IMR-90 (cell line): Measurements from ENCODE around the gene MAFG. TPM values are rescaled to one million over a fixed set of nuclear protein-coding genes. Genes with fewer than 3 reads are reported as not detected.

Experiments used
- ATAC-seq: fragments of 200-7000 bp; cut with Tn5 transposase; 2 replicates; pipeline ENCODE4 v1.9.1; 2020; ENCODE audit warnings: low read depth, mild to moderate bottlenecking, moderate library complexity
- BruUV-seq: library from RNA; stranded (reverse); fragments of 400-500 nt; replicated peaks from 2 replicates; lab custom pipeline; 2021; lab: Mats Ljungman, UMichigan
- CTCF ChIA-PET: fragments of 300-600 bp; formaldehyde crosslinking; extraction: SDS; loops from one replicate; lab custom pipeline; 2021; ENCODE audit warnings: antibody characterized with exemption; lab: Yijun Ruan, JAX
- POLR2A ChIA-PET: fragments of 300-600 bp; sonication (Branson Sonifier 250); formaldehyde crosslinking; loops from one replicate; lab custom pipeline; 2022; ENCODE audit warnings: antibody characterized with exemption; ENCODE audit not compliant: unreplicated experiment; lab: Charles Lee
- DNase-seq: peaks from one replicate; pipeline ENCODE4 v3.0.0; 2013
- H2AFZ ChIP-seq: replicated peaks from 2 replicates; pipeline ENCODE3; 2013; ENCODE audit warnings: low read length, mild to moderate bottlenecking; ENCODE audit not compliant: poor library complexity
- H2AK5ac ChIP-seq: 2 replicates; pipeline ENCODE4 v1.6.1; 2013; ENCODE audit warnings: low read depth, low read length, inconsistent platforms
- H2AK9ac ChIP-seq: replicated peaks from 2 replicates; pipeline ENCODE3; 2013; ENCODE audit warnings: mild to moderate bottlenecking, low read depth, low read length, moderate library complexity; ENCODE audit not compliant: poor library complexity
- H2BK120ac ChIP-seq: 2 replicates; pipeline ENCODE4 v1.6.1; 2013; ENCODE audit warnings: low read depth, low read length, inconsistent platforms
- H2BK15ac ChIP-seq: 3 replicates; pipeline ENCODE4 v1.6.1; 2013; ENCODE audit warnings: low read depth, low read length, inconsistent platforms
- H2BK20ac ChIP-seq: 2 replicates; pipeline ENCODE4 v1.6.1; 2013; ENCODE audit warnings: low read depth, mild to moderate bottlenecking, inconsistent platforms, low read length, moderate library complexity
- H2BK5ac ChIP-seq: 2 replicates; pipeline ENCODE4 v1.6.1; 2013; ENCODE audit warnings: mild to moderate bottlenecking, low read depth, low read length, inconsistent platforms; ENCODE audit not compliant: poor library complexity, severe bottlenecking
- H3K14ac ChIP-seq: replicated peaks from 2 replicates; pipeline ENCODE4 v1.6.1; 2013; ENCODE audit warnings: low read depth, low read length, inconsistent platforms
- H3K18ac ChIP-seq: 2 replicates; pipeline ENCODE4 v1.6.1; 2013; ENCODE audit warnings: low read depth, low read length, control low read depth
- H3K23ac ChIP-seq: 2 replicates; pipeline ENCODE4 v1.6.1; 2013; ENCODE audit warnings: low read depth, low read length, inconsistent platforms
- H3K27ac ChIP-seq: 2 replicates; pipeline ENCODE4 v1.5.1; 2013; ENCODE audit warnings: mild to moderate bottlenecking, control low read depth, low read length; ENCODE audit not compliant: insufficient read depth
- H3K27me3 ChIP-seq: 2 replicates; pipeline ENCODE4 v1.6.1; 2013; ENCODE audit warnings: low read length; ENCODE audit not compliant: control insufficient read depth, insufficient read depth
- H3K36me3 ChIP-seq: 2 replicates; pipeline ENCODE4 v1.6.1; 2013; ENCODE audit warnings: low read length, mixed read lengths; ENCODE audit not compliant: control insufficient read depth, insufficient read depth
- H3K4ac ChIP-seq: 2 replicates; pipeline ENCODE4 v1.6.1; 2013; ENCODE audit warnings: low read depth, low read length, inconsistent platforms
- H3K4me1 ChIP-seq: 2 replicates; pipeline ENCODE4 v1.6.1; 2013; ENCODE audit warnings: low read length, mixed read lengths; ENCODE audit not compliant: control insufficient read depth, insufficient read depth
- H3K4me2 ChIP-seq: 2 replicates; pipeline ENCODE4 v1.6.1; 2013; ENCODE audit warnings: low read depth, mild to moderate bottlenecking, control low read depth, low read length, moderate library complexity
- H3K4me3 ChIP-seq: 2 replicates; pipeline ENCODE4 v1.5.1; 2013; ENCODE audit warnings: low read depth, mild to moderate bottlenecking, control low read depth, low read length, moderate library complexity; ENCODE audit not compliant: insufficient read depth
- H3K56ac ChIP-seq: 2 replicates; pipeline ENCODE4 v1.6.1; 2013; ENCODE audit warnings: low read length, inconsistent platforms; ENCODE audit not compliant: insufficient read depth; ENCODE audit errors: extremely low read depth
- H3K79me1 ChIP-seq, 2 experiments: 2 replicates each; pipeline ENCODE4 v1.6.1; 2013; ENCODE audit warnings: low read length in 2 of 2, inconsistent platforms in 1 of 2, low read depth in 1 of 2
- H3K9ac ChIP-seq: 2 replicates; pipeline ENCODE4 v1.6.1; 2013; ENCODE audit warnings: low read depth, low read length, control low read depth
- H3K9me1 ChIP-seq: 2 replicates; pipeline ENCODE4 v1.6.1; 2013; ENCODE audit warnings: low read length, inconsistent platforms; ENCODE audit not compliant: insufficient read depth
- H3K9me3 ChIP-seq: 2 replicates; pipeline ENCODE4 v1.6.1; 2013; ENCODE audit warnings: low read length; ENCODE audit not compliant: control insufficient read depth, insufficient read depth
- H4K20me1 ChIP-seq: 2 replicates; pipeline ENCODE4 v1.6.1; 2013; ENCODE audit warnings: low read length, inconsistent platforms; ENCODE audit not compliant: insufficient read depth
- H4K5ac ChIP-seq: 2 replicates; pipeline ENCODE4 v1.6.1; 2013; ENCODE audit warnings: mild to moderate bottlenecking, low read depth, low read length, control low read depth
- H4K8ac ChIP-seq, 2 experiments: 2 replicates each; pipeline ENCODE4 v1.6.1; 2013; ENCODE audit warnings: low read depth in 2 of 2, low read length in 2 of 2, control low read depth in 1 of 2, inconsistent platforms in 1 of 2
- H4K91ac ChIP-seq: 2 replicates; pipeline ENCODE4 v1.6.1; 2013; ENCODE audit warnings: low read depth, low read length, inconsistent platforms; ENCODE audit not compliant: insufficient read depth
- BHLHE40 ChIP-seq: fragments of 150-350 bp; IDR thresholded peaks from 2 replicates; pipeline ENCODE4 v1.6.1; 2016; ENCODE audit warnings: mild to moderate bottlenecking, low read depth, low read length
- FOS ChIP-seq: fragments of 150-350 bp; IDR thresholded peaks from 2 replicates; pipeline ENCODE4 v1.6.1; 2016; ENCODE audit warnings: low read depth, low read length
- MAZ ChIP-seq: IDR thresholded peaks from 2 replicates; pipeline ENCODE4 v1.6.1; 2012; ENCODE audit warnings: low read depth, mild to moderate bottlenecking, low read length, improper control_type of control experiment, moderate library complexity, borderline replicate concordance
- POLR2A ChIP-seq: IDR thresholded peaks from 2 replicates; pipeline ENCODE4 v1.6.1; 2012; ENCODE audit warnings: mild to moderate bottlenecking, low read depth, low read length
- RFX5 ChIP-seq: IDR thresholded peaks from 2 replicates; pipeline ENCODE4 v1.8.0; 2012; ENCODE audit warnings: low read depth, mild to moderate bottlenecking, low read length, moderate library complexity
- WGBS, 2 experiments: methylation state at CpG; one replicate each; pipeline versions ENCODE4 v1.1.5 to v1.1.7; 2013; ENCODE audit warnings: missing lambda C conversion rate in 2 of 2; ENCODE audit not compliant: insufficient read length in 1 of 2; ENCODE audit errors: extremely low coverage in 2 of 2; 5-methylcytosine and 5-hydroxymethylcytosine counted together
- dilution Hi-C: fragments of 300-500 bp; cut with HindIII; formaldehyde crosslinking; loops from one replicate; pipeline ENCODE4 v1.14.3; 2018; ENCODE audit warnings: low sequenced_read_pairs; ENCODE audit not compliant: unreplicated experiment
- in situ Hi-C: fragments of 300-500 bp; cut with MboI; formaldehyde crosslinking; loops from 3 replicates; pipeline ENCODE4 v1.14.3; 2019; ENCODE audit warnings: low sequenced_read_pairs, inconsistent platforms, mixed read lengths
- intact Hi-C: fragments of 100-400 bp; cut with micrococcal nuclease; formaldehyde crosslinking; loops from 2 replicates; pipeline ENCODE4 v1.10.0; 2022
- polyA plus RNA-seq, 3 experiments: library from polyadenylated mRNA; depleted of rRNA; stranded (reverse); fragments of >200 nt; gene quantifications; 2 replicates each; pipeline ENCODE4 v1.2.3, GENCODE V29; 2012; ENCODE audit warnings: low replicate concordance in 1 of 3
- total RNA-seq: library from RNA; depleted of rRNA; stranded (reverse); fragments of >200 nt; gene quantifications from 2 replicates; pipeline ENCODE4 v1.2.3, GENCODE V29; 2012
- TF ChIP-seq, protein P1 (sequence below): fragments of 150-350 bp; IDR thresholded peaks from 2 replicates; pipeline ENCODE4 v1.6.1; 2016; ENCODE audit warnings: low read depth, mild to moderate bottlenecking, low read length, moderate library complexity, borderline replicate concordance
- TF ChIP-seq, protein P2 (sequence below): conservative IDR thresholded peaks from 2 replicates; pipeline ENCODE4 v1.5.1; 2012; ENCODE audit warnings: mild to moderate bottlenecking, low read depth, low read length, improper control_type of control experiment
- TF ChIP-seq, protein P3 (sequence below): fragments of 150-350 bp; IDR thresholded peaks from 2 replicates; pipeline ENCODE4 v1.6.1; 2017; ENCODE audit warnings: mild to moderate bottlenecking, antibody characterized with exemption, low read length, low read depth

MAFG gene
- total and polyA plus RNA-seq, 2 of the 4 experiments (the other 2 are of a cell fraction): 6.1 to 15.4 TPM

GRCh38 chr17:81967533-81968395 lies 40.2 kb upstream of the MAFG start:
- Histone ChIP-seq H3K56ac (no peak overlapping the region), H3K27ac (no peak overlapping the region), H3K9ac (no peak overlapping the region; the same call in 1 of the 2 replicates), H2BK120ac (peak overlapping the region; percentile 12; the same call in 1 of the 2 replicates), H2AK5ac (peak overlapping the region; percentile 39; the same call in 1 of the 2 replicates), H2BK20ac (peak overlapping the region; percentile 33; the same call in 1 of the 2 replicates), H3K14ac (0 out of 2 replicates have a peak overlapping the region, but pooled peaks have one; percentile 33), H3K9me1 (no peaks in the 10 kb centered on the region; the same call in 1 of the 2 replicates), H4K8ac (peak overlapping the region in 1 of 2 experiments; percentile 72; a peak in 3 of 4 replicates), H2AK9ac (peak overlapping the region; percentile 44), H3K23ac (no peak overlapping the region), H3K79me1 (no peaks in the 10 kb centered on the region), H3K4ac (peak overlapping the region; percentile 42), H3K4me1 (peaks cover 9% of the 10 kb centered on the region; the same call in 1 of the 2 replicates), H4K91ac (no peak overlapping the region), H2AFZ (peak overlapping the region; percentile 82), H3K9me3 (no peaks in the 10 kb centered on the region; the same call in 1 of the 2 replicates), H3K4me3 (no peak overlapping the region), H4K5ac (peak overlapping the region; percentile 90; the same call in 1 of the 2 replicates), H2BK15ac (no peak overlapping the region; the same call in 2 of the 3 replicates), H3K4me2 (peak overlapping the region; percentile 86), H3K27me3 (peaks cover 9% of the 10 kb centered on the region), H4K20me1 (no peaks in the 10 kb centered on the region), H3K18ac (peak overlapping the region; percentile 90), H2BK5ac (no peak overlapping the region), H3K36me3 (no peaks in the 10 kb centered on the region)
- dilution Hi-C loops (no loop called here), intact Hi-C loops (loop anchor here (10.0 kb wide), 1 partner anchor 187 kb away; no protein-coding TSS in a partner anchor), in situ Hi-C loops (loop anchor here (5.0 kb wide), 1 partner anchor 50 kb away; no protein-coding TSS in a partner anchor)
- WGBS, 2 experiments: 29% methylated on average over 6 of the region's 36 CpGs; no CpG with 5 or more reads in 1 of the 2 experiments
- peak; percentile 60 for ATAC-seq
- peak; percentile 32 for DNase-seq
- TF ChIP-seq BHLHE40 (no peak), FOS (no peak), POLR2A (no peak), MAZ (peak; percentile 52; the same call in 1 of the 2 replicates), RFX5 (no peak)
- TF ChIP-seq, protein P1, sequence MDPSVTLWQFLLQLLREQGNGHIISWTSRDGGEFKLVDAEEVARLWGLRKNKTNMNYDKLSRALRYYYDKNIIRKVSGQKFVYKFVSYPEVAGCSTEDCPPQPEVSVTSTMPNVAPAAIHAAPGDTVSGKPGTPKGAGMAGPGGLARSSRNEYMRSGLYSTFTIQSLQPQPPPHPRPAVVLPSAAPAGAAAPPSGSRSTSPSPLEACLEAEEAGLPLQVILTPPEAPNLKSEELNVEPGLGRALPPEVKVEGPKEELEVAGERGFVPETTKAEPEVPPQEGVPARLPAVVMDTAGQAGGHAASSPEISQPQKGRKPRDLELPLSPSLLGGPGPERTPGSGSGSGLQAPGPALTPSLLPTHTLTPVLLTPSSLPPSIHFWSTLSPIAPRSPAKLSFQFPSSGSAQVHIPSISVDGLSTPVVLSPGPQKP: no peak
- TF ChIP-seq, protein P2, sequence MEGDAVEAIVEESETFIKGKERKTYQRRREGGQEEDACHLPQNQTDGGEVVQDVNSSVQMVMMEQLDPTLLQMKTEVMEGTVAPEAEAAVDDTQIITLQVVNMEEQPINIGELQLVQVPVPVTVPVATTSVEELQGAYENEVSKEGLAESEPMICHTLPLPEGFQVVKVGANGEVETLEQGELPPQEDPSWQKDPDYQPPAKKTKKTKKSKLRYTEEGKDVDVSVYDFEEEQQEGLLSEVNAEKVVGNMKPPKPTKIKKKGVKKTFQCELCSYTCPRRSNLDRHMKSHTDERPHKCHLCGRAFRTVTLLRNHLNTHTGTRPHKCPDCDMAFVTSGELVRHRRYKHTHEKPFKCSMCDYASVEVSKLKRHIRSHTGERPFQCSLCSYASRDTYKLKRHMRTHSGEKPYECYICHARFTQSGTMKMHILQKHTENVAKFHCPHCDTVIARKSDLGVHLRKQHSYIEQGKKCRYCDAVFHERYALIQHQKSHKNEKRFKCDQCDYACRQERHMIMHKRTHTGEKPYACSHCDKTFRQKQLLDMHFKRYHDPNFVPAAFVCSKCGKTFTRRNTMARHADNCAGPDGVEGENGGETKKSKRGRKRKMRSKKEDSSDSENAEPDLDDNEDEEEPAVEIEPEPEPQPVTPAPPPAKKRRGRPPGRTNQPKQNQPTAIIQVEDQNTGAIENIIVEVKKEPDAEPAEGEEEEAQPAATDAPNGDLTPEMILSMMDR: no peak
- TF ChIP-seq, protein P3, sequence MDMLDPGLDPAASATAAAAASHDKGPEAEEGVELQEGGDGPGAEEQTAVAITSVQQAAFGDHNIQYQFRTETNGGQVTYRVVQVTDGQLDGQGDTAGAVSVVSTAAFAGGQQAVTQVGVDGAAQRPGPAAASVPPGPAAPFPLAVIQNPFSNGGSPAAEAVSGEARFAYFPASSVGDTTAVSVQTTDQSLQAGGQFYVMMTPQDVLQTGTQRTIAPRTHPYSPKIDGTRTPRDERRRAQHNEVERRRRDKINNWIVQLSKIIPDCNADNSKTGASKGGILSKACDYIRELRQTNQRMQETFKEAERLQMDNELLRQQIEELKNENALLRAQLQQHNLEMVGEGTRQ: peak; percentile 80
- BruUV-seq: no TSS peak
- ChIA-PET POLR2A (no interaction called here), CTCF (interaction anchor here (1.6 kb wide), 1 partner anchor 8 kb away, joined by 7 read pairs; no protein-coding TSS in a partner anchor)
